Testis (tissue), 3 donors: ENCODE measurements around the gene MBD3L4. TPM values are rescaled to one million over a fixed set of nuclear protein-coding genes. Genes with fewer than 3 reads are reported as not detected.

Source experiments
- DNase-seq: peaks from one replicate; pipeline ENCODE4 v3.0.0-alpha.2; 2019
- H3K27ac ChIP-seq, 2 donors: fragments of 200-600 bp; sonication (generic); one replicate each; pipeline ENCODE4 v1.5.1; 2019
- H3K27me3 ChIP-seq: fragments of 200-600 bp; sonication (generic); one replicate; pipeline ENCODE4 v1.5.1; 2019
- H3K36me3 ChIP-seq: fragments of 200-600 bp; sonication (generic); one replicate; pipeline ENCODE4 v1.5.1; 2017; ENCODE audit warnings: low read depth; ENCODE audit errors: missing control alignments
- H3K4me1 ChIP-seq: fragments of 200-600 bp; sonication (generic); one replicate; pipeline ENCODE4 v1.5.1; 2019
- H3K4me3 ChIP-seq, 2 donors: fragments of 200-600 bp; sonication (generic); one replicate each; pipeline ENCODE4 v1.5.1; 2017 to 2019
- H3K9me3 ChIP-seq: fragments of 200-600 bp; sonication (generic); one replicate; pipeline ENCODE4 v1.5.1; 2017
- CTCF ChIP-seq, 3 experiments: fragments of 450-650 bp in 2 of 3; fragments of 200-600 bp in 1 of 3; sonication (generic) in 1 of 3; IDR thresholded peaks; one replicate each; pipeline ENCODE4 v1.5.1; 2016 to 2019; ENCODE audit warnings: antibody characterized with exemption in 3 of 3, mild to moderate bottlenecking in 2 of 3, moderate library complexity in 1 of 3
- POLR2A ChIP-seq: fragments of 450-650 bp; IDR thresholded peaks from one replicate; pipeline ENCODE4 v1.6.1; 2017; ENCODE audit warnings: antibody characterized with exemption, mild to moderate bottlenecking, moderate library complexity
- WGBS, 2 donors: methylation state at CpG; one replicate each; pipeline ENCODE4 v1.1.5; 2018; 5-methylcytosine and 5-hydroxymethylcytosine counted together
- intact Hi-C: fragments of 100-400 bp; cut with DNase I; formaldehyde crosslinking; loops from one replicate; pipeline ENCODE4 v1.15.1; 2023; ENCODE audit warnings: low total_unique reads
- polyA plus RNA-seq: library from polyadenylated mRNA; stranded (reverse); fragments of 350-450 nt; fragmentation: Illumina TruSeq; extraction: RNeasy Lipid Tissue Mini Kit (QIAGEN cat#74804); gene quantifications from one replicate; pipeline ENCODE4 v1.2.3, GENCODE V29; 2014; ENCODE audit warnings: low read depth, low replicate concordance; ENCODE audit not compliant: insufficient read depth
- total RNA-seq, 2 donors: library from RNA; depleted of rRNA; stranded (reverse); fragments of >200 nt; gene quantifications; one replicate each; pipeline ENCODE4 v1.2.3, GENCODE V29; 2016

The MBD3L4 gene
- total and polyA plus RNA-seq, 3 donors from 2014 or later = not detected

GRCh38 chr19:6997679-6998445 is 42.1 kb downstream of the MBD3L4 start:
- Histone ChIP-seq H3K4me1 (no peaks in the 10 kb centered on the region), H3K27me3 (no peaks in the 10 kb centered on the region), H3K36me3 (no peaks in the 10 kb centered on the region), H3K9me3 (no peaks in the 10 kb centered on the region), H3K4me3 (no peak overlapping the region), H3K27ac (no peak overlapping the region)
- intact Hi-C loops = no loop called here
- DNase-seq = no peak
- no peak for TF ChIP-seq POLR2A
- no peak for TF ChIP-seq CTCF (IDR thresholded peaks at IDR 0.05)
- 88% methylated on average over 15 of the region's 15 CpGs for WGBS, 2 donors

- Histone ChIP-seq H3K9me3 (no peaks in the 10 kb centered on the region), H3K36me3 (no peaks in the 10 kb centered on the region), H3K27me3 (no peaks in the 10 kb centered on the region), H3K4me1 (no peaks in the 10 kb centered on the region), H3K4me3 (no peak overlapping the region), H3K27ac (no peak overlapping the region)
- TF ChIP-seq CTCF (IDR thresholded peaks at IDR 0.05) (no peak), POLR2A (no peak)
- 71 to 75% methylated on average over 4 of the region's 4 CpGs for WGBS, 2 donors
- intact Hi-C loops = no loop called here
- DNase-seq = no peak
Measured at GRCh38 chr19:6996810-6997209, 43.2 kb downstream of the MBD3L4 start.

GRCh38 chr19:6995054-6995453 is 44.9 kb downstream of the MBD3L4 start:
- Histone ChIP-seq H3K36me3 (no peaks in the 10 kb centered on the region), H3K9me3 (no peaks in the 10 kb centered on the region), H3K4me1 (no peaks in the 10 kb centered on the region), H3K27ac (no peak overlapping the region), H3K4me3 (no peak overlapping the region), H3K27me3 (no peaks in the 10 kb centered on the region)
- WGBS, 2 donors = 68 to 74% methylated on average over 1 of the region's 1 CpG
- TF ChIP-seq CTCF (IDR thresholded peaks at IDR 0.05) (no peak), POLR2A (no peak)
- no peak for DNase-seq
- intact Hi-C loops = no loop called here

GRCh38 chr19:6988257-6988656 is 51.7 kb downstream of the MBD3L4 start:
- Histone ChIP-seq H3K36me3 (no peaks in the 10 kb centered on the region), H3K27ac (no peak overlapping the region), H3K4me3 (no peak overlapping the region), H3K27me3 (no peaks in the 10 kb centered on the region), H3K4me1 (no peaks in the 10 kb centered on the region), H3K9me3 (no peaks in the 10 kb centered on the region)
- no peak for TF ChIP-seq POLR2A
- TF ChIP-seq CTCF (IDR thresholded peaks at IDR 0.05) = no peak
- 51 to 69% methylated on average over 3 of the region's 3 CpGs for WGBS, 2 donors
- no peak for DNase-seq
- intact Hi-C loops = no loop called here

GRCh38 chr19:6987850-6988249 is 52.1 kb downstream of the MBD3L4 start:
- 52 to 61% methylated on average over 4 of the region's 4 CpGs for WGBS, 2 donors
- DNase-seq = no peak
- no peaks in the 10 kb centered on the region for H3K4me1 ChIP-seq
- H3K36me3 ChIP-seq = no peaks in the 10 kb centered on the region
- H3K27me3 ChIP-seq = no peaks in the 10 kb centered on the region
- TF ChIP-seq POLR2A (no peak), CTCF (IDR thresholded peaks at IDR 0.05) (no peak)
- intact Hi-C loops = no loop called here
- H3K9me3 ChIP-seq = no peaks in the 10 kb centered on the region
- H3K4me3 ChIP-seq = no peak overlapping the region
- H3K27ac ChIP-seq = no peak overlapping the region
